GM20431 (cell line): ENCODE data around the gene MYBBP1A.

ENCODE experiments used
- in situ Hi-C: fragments of 300-500 bp; cut with MseI, MboI; formaldehyde crosslinking; loops from one replicate; pipeline ENCODE4 v1.15.0; 2020; ENCODE audit warnings: low sequenced_read_pairs; ENCODE audit not compliant: unreplicated experiment

Gene MYBBP1A

DNA sequence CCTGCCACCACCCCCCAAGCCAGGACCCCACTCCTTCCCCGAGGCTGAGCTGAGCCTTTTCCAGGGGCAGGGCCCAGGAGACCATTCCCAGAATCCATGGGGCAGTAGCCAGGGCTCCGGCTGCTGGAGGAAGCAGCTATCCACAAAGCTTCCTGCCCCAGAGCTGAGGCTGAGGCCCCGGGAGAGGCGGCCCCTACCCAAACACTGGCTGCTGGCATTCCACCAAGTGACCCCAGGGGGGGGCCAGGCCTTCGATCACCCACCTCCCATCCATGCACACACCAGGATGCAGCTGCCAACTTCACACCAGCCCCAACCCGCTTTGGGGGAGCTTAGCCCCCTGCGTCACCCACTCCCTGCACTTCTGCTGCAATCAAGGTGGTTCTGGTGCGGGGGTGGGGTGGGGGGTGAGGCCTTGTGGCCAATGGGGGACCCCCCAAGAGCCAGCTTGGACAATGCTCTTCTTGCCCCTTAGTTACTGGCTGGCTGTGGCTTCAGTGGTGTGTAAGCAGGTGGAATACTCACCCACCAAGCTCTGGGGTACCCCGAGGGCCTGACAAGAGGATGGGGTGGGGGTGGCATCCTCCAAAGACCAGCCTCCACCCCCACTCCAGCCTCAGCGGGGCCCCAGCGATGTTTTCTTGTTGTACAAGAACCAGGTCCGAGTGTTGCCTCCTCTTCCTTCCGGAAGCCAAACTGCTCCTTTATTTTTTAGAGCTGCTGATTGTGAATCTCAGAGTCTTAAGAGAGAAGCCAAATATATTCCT, 16.8 kb downstream of the MYBBP1A start:
- in situ Hi-C loops = no loop called here

GRCh38 chr17:4537451-4538235, 17.5 kb downstream of the MYBBP1A start:
- in situ Hi-C loops = no loop called here

DNA sequence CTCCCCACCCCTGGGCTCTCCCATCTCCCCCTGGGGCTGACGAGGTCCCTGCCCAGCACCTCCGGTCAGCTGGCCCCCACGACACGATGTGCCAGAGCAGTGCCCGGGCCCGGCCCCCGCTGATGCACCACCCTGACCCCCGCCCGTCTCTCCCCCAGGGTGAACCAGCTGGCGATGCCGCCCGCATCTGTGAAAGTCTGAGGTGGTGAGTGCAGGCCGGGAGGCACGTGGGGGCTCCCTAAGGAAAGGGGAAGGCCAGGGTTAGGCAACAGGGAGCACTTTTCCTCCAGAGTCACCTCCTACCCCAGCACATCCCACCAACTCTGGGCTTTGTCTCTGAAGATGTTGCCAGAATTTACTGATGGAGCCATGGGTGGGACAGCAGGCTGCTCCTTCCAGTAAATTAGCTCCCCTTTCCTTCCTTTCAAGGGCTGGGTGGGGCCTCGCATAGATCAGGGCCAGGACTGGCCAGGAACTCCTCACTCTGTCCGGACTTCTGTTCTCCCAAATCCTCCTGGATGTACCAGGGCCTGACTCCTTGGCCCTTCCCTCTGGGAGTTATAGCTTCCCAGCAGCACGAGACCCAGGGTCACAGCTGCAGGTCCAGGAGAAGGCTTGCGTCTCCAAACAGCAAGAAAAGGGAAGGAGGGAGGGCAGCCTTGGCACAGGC, 18.3 kb downstream of the MYBBP1A start:
- in situ Hi-C loops = no loop called here

DNA sequence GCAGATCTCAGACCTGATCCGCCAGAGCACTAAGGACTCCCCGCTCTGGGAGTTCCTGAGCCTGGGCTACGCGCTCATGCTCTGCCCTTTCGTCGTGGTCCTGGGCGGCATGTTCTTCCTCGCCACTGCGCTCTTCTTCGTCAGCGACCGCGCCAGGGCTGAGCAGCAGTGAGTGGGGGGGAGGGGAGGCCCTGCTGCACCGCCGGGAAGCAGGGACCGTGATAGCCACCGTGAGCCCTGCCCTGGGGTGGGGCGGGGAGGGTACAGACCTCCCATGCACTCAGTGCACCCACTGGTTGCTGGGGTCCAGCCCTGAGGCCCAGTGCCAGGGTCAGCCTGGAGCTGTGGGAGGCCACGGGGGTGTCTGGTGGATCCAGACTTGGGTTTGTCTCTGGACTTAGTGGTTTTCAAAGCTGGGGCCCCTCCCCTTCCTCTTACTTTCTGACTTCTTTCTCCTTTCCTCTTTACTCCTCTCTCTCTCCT, 18.9 kb downstream of the MYBBP1A start:
- in situ Hi-C loops = no loop called here

DNA sequence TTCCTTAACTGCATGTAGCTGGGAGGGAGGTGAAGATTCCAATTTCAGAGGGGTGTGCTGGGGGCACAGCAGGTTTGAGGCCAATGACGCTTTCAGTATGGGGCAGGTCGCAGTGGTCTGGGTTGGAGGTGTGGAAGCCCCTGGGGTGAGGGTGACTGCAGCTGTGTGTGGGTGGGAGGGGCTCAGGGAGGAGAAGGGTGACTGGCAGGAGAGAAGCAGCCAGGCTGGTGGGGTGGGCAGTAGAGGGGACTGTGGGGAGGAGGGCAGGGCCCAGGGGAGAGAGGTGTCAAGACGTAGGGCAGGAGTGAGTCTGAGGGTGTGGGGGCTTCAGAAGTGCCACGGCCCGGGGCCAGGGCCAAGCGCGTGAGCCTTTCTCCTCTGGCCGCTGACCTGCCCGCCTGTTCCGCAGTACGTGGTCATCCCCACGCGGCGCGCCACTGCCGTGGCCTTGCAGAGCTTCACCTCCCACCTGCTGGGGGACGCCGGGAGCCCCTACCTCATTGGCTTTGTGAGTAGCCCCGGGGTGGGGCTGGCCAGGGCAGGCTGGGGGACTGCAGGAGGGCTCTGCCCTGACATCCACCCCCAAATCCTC, 19.4 kb downstream of the MYBBP1A start:
- in situ Hi-C loops = no loop called here

GRCh38 chr17:4534928-4535666, 20.1 kb downstream of the MYBBP1A start:
- in situ Hi-C loops = no loop called here

DNA sequence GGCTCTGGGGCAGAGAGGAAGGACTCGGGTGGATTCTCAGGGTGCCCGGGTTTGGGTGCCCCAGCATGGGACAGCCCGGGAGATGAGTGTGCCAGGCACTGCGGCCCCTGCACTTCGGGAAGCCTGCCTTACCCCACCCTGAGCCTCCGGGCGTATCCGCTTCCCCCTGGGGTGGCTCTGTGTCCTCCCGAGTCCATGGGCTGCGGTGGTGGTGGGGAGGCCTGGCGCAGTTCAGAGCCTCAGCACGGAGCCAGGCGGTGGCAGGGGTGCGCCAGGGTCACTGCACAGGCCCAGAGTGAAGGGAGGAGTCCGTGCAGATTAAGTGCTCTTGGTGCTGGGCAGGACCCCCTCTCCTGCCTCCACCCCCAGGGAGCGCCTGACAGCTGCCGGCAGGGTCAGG, 20.7 kb downstream of the MYBBP1A start:
- in situ Hi-C loops = no loop called here

GRCh38 chr17:4533523-4534504, 21.4 kb downstream of the MYBBP1A start:
- in situ Hi-C loops = no loop called here

GRCh38 chr17:4532860-4533522, 22.2 kb downstream of the MYBBP1A start:
- in situ Hi-C loops = no loop called here

GRCh38 chr17:4531988-4532736, 23.0 kb downstream of the MYBBP1A start:
- in situ Hi-C loops = no loop called here

DNA sequence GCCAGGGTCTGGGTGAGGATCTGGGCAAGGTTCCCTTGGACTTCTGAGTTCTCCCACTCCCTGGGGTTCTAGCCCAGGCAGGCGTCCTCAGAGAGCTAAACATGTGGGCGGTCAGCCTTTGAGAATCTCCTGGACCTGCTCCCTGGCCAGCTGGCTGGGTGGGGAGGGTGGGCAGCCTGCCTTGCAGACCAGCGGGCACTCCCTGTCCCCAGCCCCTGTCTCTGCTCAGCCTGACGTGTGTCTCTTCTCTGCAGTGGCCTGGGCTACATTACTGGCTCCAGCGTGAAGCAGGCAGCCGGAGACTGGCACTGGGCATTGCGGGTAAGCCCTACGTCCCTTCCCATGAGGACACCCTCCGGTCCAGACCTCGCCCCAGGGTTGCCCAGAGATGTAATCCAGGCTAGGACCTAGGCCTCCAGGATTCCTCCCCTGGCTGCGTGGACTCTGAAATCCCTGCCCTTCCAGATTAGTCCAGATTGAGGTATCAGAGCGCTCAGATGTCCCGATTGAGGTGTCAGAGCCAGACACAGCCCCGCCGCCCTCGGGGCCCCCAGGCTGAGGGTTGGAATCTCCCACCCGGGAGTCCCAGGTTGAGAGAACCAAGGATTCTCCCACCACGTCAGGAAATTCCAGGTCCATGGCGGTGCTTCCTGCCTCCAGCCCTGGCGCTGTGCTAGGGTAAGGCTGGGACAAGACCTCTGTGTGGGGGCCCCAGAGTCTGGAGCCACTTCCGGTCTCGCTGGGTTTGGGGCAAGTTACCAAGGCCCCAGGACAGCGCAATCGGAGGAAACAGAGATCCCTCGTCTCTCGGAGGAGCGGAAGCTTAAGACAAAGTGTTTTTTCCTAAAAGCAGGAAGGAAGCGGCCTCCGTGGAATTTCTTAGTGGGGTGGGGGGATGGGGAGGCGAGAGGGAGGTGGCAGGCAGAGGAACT, 24.1 kb downstream of the MYBBP1A start:
- in situ Hi-C loops = no loop called here

DNA sequence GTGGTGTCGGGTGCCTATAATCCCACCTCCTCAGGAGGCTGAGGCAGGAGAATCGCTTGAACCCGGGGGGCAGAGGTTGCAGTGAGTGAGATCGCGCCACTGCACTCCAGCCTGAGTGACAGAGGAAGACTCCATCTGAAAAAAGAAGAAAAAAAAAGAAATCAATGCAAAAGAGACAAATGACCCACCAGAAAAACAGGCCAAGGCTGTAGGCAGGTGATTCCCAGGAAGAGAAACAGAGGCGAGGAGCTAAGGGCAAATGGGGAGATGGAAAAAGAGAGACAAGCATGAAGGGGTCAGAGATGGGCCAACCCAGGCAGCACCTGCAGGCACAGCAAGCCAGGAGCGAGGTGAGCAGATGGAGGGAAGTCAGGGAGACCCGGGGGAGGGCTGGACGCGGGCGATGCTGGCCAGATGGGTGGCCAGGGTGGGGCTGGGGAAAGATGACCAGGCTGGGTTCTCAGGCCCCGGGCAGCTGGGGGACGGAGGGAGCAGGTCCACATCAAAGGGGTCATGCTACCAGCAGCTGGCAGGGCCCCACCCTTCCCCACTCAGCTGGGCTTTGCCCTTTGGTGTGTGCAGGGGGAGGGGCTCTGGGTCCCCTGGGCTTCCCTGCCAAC, 25.5 kb downstream of the MYBBP1A start:
- in situ Hi-C loops = no loop called here

GRCh38 chr17:4527566-4528125, 27.5 kb downstream of the MYBBP1A start:
- in situ Hi-C loops = no loop called here

DNA sequence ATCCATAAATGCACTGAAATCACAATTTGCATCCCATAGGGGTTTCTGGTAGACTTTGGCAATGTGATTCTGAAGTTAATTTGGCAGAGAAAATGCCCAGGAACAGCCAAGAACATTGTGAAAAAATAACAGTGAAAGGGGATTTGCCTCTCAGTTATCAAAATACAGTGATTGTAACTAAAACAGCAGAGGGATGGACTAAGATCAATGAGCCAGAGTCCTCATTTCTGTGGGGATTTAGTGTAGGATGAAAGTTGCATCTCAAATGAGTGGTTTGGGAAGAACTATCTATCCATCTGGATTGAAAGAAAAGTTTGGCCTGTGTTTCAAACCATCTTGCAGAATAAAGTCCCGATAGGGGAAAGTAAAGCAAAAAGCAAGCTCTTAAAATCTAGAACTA, 28.1 kb downstream of the MYBBP1A start:
- in situ Hi-C loops = no loop called here

GRCh38 chr17:4525691-4526397, 29.3 kb downstream of the MYBBP1A start:
- in situ Hi-C loops = no loop called here
